ENCODE measurements around the gene ZFYVE21. TPM values are rescaled to one million over a fixed set of nuclear protein-coding genes. Genes with fewer than 3 reads are reported as not detected.
A peak's percentile ranks its signal among the peaks of the same experiment; 100 is the strongest.

Gene ZFYVE21
- total RNA-seq, 1 experiment from 2014 or later, result 23.6 TPM

DNA sequence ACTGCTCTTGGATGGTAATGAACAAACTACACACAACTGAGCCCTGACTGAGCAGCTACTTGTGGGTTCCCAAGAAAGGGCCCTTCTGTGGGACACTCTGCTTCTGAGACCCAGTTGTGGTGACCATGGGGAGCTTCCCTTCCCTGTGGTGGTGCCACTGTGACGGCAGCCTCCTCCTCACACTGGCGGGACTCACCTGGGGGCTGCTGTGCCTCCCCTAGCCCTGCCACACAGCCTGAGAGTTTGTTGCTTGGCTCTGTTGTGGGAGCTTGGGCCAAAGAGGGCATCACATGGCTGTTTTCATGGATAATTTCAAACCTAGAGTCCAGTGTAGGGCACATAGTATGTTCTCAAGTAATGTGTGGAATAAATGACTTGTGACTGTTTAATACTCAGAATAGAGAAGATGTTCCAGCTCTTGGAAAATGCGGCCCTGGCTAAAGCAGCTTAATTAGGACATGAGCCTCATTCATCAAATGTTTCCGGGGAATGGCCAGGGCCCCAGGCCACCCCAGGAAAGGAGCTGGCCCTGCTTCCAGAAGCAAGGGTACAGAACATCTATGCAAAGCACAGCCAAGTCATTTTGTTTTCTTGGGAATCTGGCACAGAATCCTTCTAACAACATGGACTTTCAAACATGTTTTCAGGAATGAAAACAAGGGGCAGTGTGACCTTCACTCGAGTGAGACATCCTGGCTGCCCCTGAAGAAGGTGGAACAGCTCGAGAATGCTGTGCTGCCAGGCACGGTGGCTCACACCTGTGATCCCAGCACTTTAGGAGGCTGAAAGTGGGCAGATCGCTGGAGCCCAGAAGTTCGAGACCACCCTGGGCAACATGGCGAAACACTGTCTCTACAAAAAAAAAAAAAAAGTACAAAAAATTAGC lies 21.2 kb downstream of the ZFYVE21 start:
- Histone ChIP-seq H3K9me3 (no peaks in the 10 kb centered on the region), H3K4me3 (no peak overlapping the region), H3K36me3 (no peaks in the 10 kb centered on the region), H3K27me3 (no peaks in the 10 kb centered on the region)
- no peak for DNase-seq

DNA sequence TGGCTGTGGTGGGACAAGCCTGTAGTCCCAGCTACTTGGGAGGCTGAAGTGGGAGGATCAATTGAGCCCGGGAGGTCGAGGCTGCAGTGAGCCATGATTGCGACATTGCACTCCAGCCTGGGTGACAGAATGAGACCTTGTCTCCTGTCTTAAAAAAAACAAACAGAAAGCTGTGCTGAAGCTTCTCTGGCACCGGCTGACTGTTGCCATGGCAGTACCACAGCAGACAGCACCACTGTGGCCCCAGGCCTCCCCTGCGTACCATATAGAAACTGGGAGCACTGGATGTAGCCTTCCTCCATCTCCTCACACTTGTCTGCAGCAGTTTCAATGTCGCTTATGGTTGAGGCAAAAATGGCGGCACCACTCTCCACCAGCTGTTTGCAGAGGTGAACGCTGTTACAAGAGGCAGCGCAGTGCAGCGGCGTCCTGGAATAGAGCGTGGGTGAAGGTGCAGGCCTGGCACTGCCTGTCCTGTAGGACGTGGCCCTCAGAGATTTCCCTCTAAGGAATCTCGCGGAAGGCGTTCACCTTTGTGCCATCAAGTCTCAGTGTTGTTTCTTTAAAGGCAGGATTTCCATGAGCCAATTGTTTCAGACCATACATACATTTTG lies 21.9 kb downstream of the ZFYVE21 start:
- no peak for DNase-seq
- Histone ChIP-seq H3K27me3 (no peaks in the 10 kb centered on the region), H3K4me3 (no peak overlapping the region), H3K36me3 (no peaks in the 10 kb centered on the region), H3K9me3 (no peaks in the 10 kb centered on the region)

DNA sequence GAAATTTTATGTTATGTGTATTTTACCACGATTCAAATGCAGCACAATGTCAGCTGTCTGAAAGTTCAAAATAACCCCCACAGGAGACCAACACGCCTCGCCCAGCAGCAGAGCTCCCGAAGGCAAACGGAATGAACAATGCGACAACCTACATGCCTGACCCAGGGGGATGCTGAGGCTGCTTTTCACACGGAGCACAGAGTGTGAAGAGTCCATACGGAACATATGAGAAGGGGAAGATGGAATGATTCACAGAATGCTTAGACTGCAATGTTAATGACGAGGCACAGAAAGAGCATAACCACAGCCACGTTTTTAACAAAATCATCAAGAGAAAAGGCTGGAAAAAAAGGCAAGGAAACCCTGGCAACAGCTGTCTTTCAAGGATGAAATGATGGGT lies 22.6 kb downstream of the ZFYVE21 start:
- Histone ChIP-seq H3K27me3 (no peaks in the 10 kb centered on the region), H3K36me3 (no peaks in the 10 kb centered on the region), H3K4me3 (no peak overlapping the region), H3K9me3 (no peaks in the 10 kb centered on the region)
- DNase-seq, result no peak

DNA sequence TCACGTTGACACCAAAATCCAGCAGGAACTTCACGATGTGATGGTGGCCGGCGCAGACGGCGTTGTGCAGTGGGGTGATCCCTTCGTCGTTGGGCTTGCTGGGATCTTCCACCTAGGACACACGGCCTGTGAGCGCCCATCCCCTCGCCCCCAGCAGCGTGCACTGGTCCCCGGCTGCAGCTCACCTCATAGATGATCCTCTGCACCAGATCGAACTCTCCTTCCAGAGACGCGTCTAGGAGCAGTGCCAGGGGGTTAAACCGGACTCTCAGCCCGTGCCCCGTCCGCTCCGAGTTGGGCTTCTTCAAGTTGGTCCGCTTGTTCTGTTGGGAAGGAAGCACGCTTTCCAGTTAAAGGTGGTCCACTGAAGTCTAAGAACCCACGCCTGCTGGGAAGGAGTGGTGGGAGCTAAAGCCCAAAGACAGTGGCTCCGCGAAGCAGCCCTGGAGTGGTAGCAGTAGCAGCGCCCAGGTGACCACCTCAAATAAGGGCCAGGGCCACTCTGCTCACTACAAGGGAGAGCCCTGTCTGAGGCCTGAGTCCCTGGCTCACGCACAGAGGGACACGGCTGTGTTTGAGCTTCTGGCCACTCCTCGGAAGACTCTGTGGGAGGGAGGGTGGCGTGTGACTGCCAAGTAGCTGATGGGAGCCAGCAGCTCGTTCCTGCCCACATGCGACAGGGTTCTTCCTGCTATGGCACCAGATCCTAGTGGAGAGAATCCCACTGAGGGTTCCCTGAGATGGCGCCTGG lies 23.3 kb downstream of the ZFYVE21 start:
- H3K36me3 ChIP-seq, result no peaks in the 10 kb centered on the region
- H3K9me3 ChIP-seq, result no peaks in the 10 kb centered on the region
- H3K27me3 ChIP-seq, result no peaks in the 10 kb centered on the region
- DNase-seq, result no peak
- H3K4me3 ChIP-seq, result no peak overlapping the region

DNA sequence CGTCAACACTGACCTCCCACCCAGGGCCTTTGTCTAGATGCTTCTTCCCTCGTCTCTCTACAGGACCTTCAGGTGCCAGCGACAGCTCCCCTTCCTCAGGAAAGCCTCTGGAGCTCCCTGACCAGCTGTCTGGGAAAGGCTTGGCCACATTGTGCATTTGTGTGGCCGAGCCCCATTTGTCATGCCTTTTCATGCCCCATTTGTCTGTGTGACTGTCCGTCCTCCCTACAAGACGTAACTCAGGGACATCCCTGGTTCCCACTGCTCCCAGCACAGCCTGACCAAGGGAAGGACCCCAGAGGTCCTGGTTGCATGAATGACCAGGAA lies 23.8 kb downstream of the ZFYVE21 start:
- DNase-seq, result no peak
- no peaks in the 10 kb centered on the region for H3K9me3 ChIP-seq
- no peaks in the 10 kb centered on the region for H3K27me3 ChIP-seq
- H3K4me3 ChIP-seq, result no peak overlapping the region
- no peaks in the 10 kb centered on the region for H3K36me3 ChIP-seq

DNA sequence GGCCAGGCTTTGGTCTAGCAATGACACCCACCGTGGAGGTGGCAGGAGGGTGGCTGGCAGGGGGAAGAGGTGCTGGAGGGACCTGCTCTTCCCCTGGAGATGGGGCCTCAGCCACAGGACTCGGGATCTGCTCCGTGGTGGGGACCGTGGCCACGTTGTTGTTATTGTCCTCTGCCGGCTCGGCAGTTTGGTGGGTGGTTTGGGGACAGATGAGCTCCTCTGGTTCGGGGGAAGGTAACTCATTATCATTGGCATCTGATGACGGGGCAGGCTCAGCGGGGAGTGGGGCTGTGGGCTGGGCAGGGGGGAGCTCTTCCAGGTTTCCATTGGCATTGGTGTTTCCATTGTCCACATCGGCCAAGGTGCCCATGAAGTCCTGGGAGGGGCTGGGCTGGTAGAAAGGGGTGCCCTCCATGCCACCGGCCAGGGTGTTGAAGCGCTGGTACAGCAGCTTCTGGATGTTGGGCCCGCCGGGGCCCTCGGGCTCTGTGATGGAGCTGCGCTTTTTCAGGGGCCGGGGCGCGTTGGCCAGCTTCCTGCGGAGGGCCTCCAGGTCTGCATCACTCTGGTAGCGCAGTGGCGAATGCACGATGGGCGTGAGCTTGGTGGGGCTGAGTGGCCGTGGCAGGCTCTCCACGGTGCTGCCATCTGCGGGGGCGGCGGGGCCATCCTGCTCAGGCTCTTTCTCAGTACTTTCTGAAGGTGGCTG lies 24.3 kb downstream of the ZFYVE21 start:
- DNase-seq, result no peak
- H3K27me3 ChIP-seq, result no peaks in the 10 kb centered on the region
- no peaks in the 10 kb centered on the region for H3K9me3 ChIP-seq
- no peaks in the 10 kb centered on the region for H3K36me3 ChIP-seq
- no peak overlapping the region for H3K4me3 ChIP-seq

DNA sequence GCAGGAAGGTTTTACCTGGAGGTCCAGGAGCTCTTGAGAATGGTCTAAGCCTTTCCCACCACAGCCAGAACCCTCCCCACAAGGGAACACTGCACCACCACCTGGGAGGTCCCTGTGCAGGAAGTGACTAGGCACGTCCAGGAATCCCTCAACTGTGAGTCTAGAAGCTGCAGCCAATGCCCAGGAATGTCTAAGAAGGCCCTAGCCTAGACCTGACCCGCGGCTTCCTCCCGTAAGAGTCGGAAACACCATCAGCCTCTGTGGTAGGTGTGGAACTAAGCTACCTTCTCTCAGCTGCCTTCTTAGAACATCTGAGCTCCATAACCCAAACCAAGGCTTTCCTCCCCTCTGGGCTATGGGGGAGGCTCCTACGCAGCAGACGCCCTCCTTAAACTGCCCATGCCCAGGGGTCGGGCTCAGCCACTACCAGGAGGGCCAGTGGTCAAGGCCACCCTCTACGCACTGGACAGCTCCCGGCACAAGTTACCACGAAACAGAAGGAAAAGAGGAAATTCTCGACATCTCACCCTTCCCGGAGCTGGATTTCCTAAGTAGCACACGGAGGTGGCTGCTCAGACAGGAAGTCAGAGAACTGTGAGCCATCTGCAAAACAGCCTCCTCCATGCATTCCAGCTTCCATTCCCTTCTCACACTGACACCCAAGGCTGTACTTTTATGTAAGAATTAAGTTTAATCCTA lies 25.5 kb downstream of the ZFYVE21 start:
- Histone ChIP-seq H3K27me3 (no peaks in the 10 kb centered on the region), H3K36me3 (no peaks in the 10 kb centered on the region), H3K9me3 (no peaks in the 10 kb centered on the region), H3K4me3 (no peak overlapping the region)
- no peak for DNase-seq

DNA sequence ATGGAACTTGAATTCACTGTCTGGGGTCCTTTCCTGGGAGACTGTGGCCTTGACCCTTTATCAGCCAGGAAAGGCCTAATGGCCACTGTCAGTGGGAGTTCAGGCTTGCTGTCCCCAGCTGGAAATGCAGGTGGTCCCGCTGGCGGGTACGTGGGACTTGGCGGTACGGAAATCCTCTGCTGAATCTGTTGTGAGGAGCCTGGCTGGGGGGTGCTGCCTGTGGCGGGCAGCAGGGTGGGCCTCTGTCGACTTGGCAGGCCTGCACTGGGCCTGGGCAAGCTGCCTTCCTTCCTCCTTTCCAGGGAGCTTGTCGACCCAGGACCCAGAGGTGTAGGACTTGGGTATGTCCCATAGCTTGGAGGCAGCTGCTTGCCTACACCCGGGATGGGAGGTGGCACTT lies 26.3 kb downstream of the ZFYVE21 start:
- Histone ChIP-seq H3K36me3 (no peaks in the 10 kb centered on the region), H3K4me3 (no peak overlapping the region), H3K27me3 (no peaks in the 10 kb centered on the region), H3K9me3 (no peaks in the 10 kb centered on the region)
- no peak for DNase-seq

DNA sequence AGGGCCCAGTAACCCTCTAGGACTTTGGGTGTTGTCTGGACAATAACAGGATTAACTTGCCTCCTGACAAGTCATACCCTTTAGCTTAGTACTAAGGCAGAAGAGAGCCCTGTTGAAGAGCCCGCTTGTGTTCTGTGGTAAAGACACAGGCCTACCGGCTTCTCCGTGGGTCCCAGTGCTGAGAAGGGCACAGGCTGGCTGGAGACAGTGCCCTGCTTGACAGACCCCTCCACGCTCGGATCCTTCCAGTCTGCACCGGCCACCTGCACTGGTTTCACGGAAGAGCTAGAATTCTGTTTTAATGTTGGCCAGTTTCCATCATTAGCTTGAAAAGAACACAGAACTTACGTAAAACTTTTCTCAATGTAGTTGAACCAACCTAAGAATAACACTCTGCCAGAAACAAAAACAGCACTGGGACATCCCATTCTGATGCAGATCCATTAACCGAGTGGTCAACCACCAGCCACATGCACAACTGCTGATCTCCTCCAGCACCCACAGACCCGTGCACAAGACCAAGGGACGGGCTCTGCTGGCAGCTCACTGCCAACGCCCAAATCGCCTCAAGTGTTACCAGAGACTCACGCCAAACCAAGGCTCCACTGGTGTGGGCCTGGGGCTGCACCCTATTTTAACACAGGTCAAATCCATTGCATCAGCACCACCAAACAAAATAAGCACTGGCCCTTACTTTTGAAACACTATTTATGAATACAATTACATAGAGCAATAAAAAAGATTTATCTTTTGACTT lies 27.1 kb downstream of the ZFYVE21 start:
- Histone ChIP-seq H3K9me3 (no peaks in the 10 kb centered on the region), H3K27me3 (no peaks in the 10 kb centered on the region), H3K36me3 (no peaks in the 10 kb centered on the region), H3K4me3 (no peak overlapping the region)
- DNase-seq, result no peak

DNA sequence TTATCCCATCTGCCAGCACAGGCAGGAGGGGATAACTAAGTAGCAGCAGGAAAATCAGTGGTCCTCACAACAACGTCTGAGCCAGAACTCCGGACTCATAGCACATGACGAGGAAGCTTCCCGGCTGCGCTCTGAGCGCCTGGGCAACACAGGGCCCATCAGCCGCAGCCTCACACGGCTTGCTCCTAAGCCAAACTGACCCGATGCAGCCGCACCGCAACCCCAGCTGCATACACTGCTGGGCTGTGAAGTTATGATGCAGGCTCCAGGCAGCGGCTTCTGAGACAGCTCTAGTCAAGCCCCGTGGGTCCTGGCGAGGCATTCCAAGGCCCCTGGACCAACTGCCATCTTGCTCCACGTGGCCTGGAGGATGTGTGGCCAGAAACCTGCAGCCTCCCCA lies 28.1 kb downstream of the ZFYVE21 start:
- H3K36me3 ChIP-seq, result no peaks in the 10 kb centered on the region
- no peak overlapping the region for H3K4me3 ChIP-seq
- DNase-seq, result no peak
- H3K27me3 ChIP-seq, result no peaks in the 10 kb centered on the region
- H3K9me3 ChIP-seq, result no peaks in the 10 kb centered on the region

DNA sequence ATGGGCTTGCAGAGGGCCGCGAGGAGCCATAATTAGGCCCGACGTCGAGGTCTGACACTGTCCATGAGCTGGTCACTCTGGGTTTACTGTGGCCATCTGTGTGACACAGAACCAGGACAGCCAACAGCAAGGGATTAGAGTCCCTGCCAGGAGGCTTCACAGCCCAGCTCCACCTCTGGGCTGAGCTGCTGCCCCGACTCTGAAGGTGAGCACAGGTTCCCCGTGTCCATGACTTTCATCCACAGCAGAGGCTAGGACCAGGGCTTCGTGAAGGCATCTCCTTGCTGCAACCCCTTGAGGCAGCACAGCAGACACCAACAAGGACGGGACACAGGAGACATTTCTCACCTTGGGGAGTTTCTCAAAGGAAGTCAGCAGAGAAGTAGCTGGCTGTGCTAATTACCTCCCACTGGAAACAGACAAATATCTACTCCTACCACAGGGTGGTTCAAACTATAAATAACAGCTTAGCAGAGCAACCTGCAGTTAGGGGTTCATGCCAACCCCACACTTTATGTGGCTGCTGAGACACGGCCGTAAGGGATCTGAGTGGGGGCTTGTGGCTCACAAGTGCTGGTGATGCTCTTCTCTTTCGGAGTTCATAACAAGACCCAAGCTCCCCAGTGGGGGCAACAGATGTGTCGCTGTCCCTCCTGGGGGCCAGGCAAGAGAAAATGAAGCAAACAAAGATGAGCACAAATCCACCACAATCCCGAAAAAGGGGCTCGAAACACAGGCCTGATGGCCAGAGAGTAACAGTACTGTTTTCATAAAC lies 29.2 kb downstream of the ZFYVE21 start:
- Histone ChIP-seq H3K36me3 (no peaks in the 10 kb centered on the region), H3K4me3 (no peak overlapping the region), H3K9me3 (no peaks in the 10 kb centered on the region), H3K27me3 (no peaks in the 10 kb centered on the region)
- no peak for DNase-seq

DNA sequence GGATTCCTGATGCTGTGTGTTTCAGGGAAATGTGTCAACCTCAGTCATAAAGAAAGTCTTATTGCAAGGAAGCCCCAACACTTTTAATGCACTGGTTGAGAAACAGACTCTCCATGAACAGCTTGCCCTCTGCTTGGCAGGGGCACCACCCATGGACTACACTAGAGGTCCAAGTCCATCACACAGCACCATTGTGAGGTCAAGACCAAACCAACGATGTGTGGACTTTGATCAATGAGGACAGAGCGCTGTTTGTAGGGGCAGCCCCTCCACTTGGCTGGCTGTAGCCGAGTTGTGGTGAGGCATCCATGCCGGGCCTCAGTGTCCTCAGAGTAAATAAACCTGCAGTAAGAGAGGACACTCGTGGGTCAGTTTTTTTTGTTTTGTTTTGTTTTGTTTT lies 29.8 kb downstream of the ZFYVE21 start:
- DNase-seq, result no peak
- no peaks in the 10 kb centered on the region for H3K36me3 ChIP-seq
- no peaks in the 10 kb centered on the region for H3K27me3 ChIP-seq

DNA sequence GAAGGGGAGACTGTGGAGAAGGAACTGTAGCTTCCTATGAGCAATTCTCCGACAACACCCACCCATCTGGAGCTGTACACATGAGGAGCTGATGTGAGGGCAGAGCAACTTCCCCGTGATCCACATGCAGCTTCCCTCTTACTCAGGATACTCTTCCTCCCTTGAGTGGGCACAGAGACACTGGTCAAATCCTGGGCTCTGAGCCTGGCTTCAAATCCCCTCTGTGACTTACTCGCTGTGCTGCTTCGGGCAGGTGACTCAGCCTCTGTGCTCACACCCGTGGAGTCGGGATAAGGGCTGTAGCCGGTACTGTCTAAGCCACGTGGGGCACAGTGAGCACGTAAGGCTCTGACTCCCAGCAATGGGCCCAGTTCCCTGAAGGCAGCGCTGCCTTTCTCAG lies 31.1 kb downstream of the ZFYVE21 start:
- H3K9me3 ChIP-seq, result no peaks in the 10 kb centered on the region
- no peaks in the 10 kb centered on the region for H3K36me3 ChIP-seq
- H3K27me3 ChIP-seq, result no peaks in the 10 kb centered on the region
- H3K4me3 ChIP-seq, result no peak overlapping the region
- peak; percentile 28 for DNase-seq

More for the DNA sequence above, 29.8 kb downstream of the ZFYVE21 start:
- Histone ChIP-seq H3K4me3 (no peak overlapping the region), H3K9me3 (no peaks in the 10 kb centered on the region)

DNA sequence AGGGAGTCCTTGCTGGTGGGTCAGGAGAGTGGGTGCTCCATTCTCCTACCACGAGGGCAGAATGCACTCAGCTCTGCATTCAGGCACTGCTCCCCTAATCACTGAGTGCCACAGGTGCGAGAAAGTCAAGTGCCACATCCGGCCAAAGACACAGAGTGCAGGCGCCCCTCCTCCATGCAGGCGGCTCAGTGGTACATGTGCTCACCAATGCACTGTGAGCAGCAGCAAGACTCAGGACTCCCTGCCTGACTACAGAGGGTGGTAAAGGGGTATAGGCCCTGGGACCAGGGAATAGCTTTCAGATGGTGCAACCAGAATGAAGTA lies 32.9 kb downstream of the ZFYVE21 start:
- no peaks in the 10 kb centered on the region for H3K36me3 ChIP-seq
- no peaks in the 10 kb centered on the region for H3K9me3 ChIP-seq
- no peak overlapping the region for H3K4me3 ChIP-seq
- no peaks in the 10 kb centered on the region for H3K27me3 ChIP-seq
- no peak for DNase-seq

DNA sequence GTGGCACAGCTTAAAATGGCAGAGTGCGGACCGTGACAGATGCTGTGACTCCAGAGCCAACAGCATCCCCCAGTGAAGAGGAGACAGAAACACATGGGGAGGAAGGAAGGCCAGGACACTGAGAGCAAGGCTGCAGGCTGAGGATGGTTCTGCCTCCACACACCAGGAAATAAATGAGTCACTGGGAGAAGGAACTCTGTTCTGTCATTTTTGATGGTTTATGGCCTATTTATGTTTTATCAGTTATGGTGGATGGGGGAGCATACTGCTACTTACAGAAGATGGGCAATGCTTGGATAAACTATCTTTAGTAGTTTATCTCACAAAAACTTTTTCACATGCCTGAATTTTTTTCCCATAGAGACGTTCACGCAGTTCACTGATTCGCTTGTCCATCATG lies 33.8 kb downstream of the ZFYVE21 start:
- H3K4me3 ChIP-seq, result no peak overlapping the region
- H3K36me3 ChIP-seq, result no peaks in the 10 kb centered on the region
- no peak for DNase-seq

More for the DNA sequence above, 33.8 kb downstream of the ZFYVE21 start:
- H3K27me3 ChIP-seq, result no peaks in the 10 kb centered on the region
- no peaks in the 10 kb centered on the region for H3K9me3 ChIP-seq

Data from MG63 (cell line).